Renal cortical epithelial cell (primary cell): ENCODE measurements around the gene ANKRD10. TPM values are rescaled to one million over a fixed set of nuclear protein-coding genes. Genes with fewer than 3 reads are reported as not detected.
"Not testable (repeated sequence)": the region's sequence is repeated elsewhere in the genome, so short reads cannot be mapped to it uniquely, and the experiment has no call there.

Source experiments
- DNase-seq: peaks from one replicate; pipeline ENCODE4 v3.0.0-alpha.2; 2011; ENCODE audit warnings: low read depth
- total RNA-seq: library from RNA; depleted of rRNA; stranded (reverse); fragments of >200 nt; gene quantifications from 2 replicates; pipeline ENCODE4 v1.2.3, GENCODE V29; 2014

Gene ANKRD10
- 77.4 and 120 TPM in 2 replicates for total RNA-seq

DNA sequence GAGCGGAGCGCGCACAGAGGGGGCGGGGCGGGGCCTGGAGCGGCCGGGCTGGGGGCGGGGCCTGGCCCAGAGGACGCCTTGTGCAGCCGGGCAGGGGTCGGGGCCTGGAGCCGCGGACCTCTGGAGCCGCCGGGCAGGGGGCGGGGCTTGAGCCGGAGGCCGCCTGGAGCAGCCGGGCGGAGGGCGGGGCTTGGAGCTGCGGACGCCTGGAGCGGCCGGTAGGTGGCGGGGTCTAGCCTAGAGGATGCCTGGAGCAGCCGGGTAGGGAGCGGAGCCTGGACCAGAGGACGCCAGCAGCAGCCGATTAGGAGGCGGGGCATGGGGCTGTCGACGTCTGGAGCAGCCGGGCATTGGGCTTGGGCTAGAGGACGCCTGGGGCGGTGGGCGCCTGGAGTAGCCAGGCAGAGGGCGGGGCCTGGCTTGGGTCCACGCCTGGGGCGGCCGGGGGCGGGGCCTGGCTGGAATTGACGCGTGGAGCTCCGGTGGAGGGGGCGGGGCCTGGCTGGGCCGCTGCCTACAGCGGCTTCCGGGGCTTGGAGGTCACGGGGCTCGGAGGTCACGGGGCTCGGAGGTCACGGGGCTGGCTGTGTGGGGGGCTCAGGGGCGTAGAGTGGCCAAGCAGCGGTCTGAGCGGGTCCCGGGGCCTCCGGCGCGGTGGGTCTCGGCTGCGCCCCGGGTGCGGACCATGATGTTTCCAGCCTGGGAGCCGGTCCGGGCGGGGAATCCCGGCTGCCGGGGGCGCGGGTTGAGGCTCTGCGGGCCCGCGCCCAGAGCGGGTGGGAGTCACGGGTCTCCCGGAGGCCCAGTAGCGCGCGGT is at the start of gene ANKRD10:
ANKRD10 (minus strand) TSS at position 13 of the 817 bp plus-strand sequence. CDS start 135 bp downstream, outside the sequence.
- peak; percentile 96 for DNase-seq

DNA sequence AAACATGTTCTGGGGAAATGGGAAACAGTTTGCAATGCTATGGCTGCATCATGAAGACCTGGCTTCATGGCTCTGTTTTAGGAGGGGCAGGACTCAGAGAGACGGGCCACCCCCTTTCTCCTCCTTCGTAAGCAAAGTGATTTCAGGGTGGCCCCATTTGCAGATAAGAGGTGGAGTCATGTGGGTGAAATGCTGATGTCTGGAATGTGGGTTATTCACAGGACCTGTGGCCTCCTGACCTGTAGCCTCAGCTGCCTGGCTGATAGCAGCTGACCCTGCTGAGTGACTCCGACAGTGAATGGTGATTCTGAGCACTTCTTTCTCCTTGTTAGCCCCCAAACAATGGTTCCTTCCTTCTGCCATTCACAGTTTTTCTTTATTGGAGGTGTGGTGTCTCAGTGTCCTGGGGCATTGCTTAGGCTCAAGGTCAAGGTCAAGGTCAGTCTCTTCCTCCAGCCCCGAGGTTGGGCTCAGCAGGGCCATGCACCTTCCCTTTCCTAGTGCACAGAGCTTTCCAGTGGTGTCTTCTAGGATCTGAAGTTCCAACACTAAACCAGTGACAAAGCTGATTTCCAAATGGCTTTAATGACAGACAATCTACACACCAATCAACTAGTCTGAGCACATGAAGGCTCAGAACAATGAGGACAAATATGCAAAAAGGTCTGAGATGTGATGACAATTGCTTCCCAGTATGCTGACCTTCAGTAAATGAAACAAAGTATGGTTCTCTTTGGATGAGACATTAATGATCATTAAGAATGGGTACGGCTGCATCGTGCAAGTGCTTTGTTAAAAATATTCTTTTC is 49.6 kb upstream of the ANKRD10 start:
- no peak for DNase-seq

DNA sequence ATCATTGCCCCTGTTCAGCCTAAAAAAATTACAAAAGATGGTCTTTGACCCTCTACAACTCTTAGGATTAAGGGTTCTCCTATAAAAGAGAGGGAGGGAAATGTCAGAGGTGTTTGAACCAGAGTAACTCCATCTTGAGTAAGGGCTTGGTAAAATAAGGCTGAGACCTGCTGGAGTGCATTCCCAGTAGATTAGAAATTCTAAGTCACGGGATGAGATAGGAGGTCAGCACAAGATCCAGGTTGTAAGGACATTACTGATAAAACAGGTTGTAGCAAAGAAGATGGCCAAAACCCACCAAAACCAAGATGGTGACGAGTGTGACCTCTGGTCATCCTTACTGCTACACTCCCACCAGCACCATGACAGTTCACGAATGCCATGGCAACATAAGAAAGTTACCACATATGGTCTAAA is 48.7 kb upstream of the ANKRD10 start:
- no peak for DNase-seq

DNA sequence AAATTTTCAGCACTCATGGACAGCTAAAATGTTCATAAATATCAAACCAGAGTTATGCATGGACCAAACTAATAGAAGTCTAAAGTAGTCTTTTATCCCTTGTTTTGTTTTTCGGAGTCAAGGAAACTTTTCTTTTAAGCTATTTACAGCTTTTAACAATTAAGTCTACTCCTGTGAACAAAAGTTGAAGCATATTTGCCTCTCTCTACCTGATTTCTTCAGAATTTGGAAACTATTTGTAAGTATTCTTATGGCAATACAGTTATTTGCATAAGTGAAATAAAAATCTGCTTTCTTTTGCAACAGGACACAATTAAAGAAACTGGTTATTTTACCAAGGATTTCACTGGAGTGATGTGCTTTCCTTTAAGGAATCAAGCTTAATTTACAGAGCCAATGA is 47.1 kb upstream of the ANKRD10 start:
- DNase-seq: no peak

DNA sequence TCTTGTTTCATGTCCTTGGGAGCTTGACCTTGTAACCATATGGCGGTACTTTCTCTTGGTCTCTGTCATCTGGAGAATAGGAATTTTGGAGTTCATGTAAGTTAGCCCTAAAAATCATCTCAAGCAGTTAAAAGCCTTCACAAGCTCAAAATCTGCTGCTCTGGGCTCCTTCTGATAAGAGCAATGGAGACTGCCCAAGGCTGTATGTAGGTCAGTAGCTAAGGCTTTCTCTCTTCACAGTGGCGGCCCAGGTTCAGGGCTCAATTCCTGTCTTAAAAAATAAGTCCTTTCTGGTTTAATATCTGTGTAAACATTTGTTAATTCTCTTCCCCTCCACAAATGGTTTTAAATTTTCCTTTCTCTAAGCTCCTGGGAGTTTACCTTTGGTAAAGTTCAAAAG is 45.3 kb upstream of the ANKRD10 start:
- DNase-seq: no peak

DNA sequence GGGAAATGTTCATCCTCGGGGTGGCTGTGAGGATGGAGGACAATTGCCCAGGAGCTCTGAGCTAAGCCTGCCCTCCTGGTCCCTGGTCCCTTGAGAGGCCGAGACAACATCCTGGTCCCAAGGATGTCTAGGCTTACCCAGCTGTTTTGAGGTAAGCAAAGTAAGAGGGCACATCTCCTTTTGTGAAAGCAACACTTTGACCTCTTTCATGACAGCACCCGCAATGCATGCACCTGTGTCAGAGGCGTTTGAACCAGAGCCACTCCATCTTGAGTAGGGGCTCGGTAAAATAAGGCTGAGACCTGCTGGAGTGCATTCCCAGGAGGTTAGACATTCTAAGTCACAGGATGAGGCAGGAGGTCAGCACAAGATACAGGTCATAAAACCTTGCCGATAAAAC is 43.1 kb upstream of the ANKRD10 start:
- DNase-seq: no peak

DNA sequence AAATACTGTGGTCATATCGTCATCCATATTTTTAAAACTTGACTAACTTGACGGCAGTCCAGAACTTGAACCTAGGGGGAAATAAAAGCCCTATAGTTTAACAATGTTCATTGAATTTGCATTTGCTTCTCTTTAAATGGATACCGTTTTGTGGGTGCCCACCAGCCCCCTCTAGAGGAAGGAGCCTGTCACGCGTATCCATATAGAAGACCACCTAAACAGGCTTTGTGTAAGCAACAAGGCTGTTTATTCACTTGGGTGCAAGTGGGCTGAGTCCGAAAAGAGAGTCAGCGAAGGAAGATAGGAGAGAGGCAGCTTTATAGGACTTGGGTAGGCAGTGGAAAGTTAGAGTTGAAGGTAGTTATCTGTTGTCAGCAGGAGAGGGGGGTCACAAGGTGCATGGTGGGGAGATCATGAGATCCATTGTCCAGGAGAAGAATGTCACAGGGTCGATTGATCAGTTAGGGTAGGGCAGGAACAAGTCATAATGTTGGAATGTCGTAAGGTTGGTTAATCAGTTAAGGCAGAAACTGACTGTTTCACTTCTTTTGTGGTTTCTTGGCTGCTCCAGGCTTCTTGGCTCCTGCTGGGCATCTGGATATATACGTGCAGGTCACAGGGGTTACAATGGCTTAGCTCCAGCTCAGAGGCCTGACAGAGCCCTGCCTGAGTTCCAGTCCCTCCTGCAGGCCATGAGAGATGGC is 42.5 kb upstream of the ANKRD10 start:
- DNase-seq: peak; percentile 32

DNA sequence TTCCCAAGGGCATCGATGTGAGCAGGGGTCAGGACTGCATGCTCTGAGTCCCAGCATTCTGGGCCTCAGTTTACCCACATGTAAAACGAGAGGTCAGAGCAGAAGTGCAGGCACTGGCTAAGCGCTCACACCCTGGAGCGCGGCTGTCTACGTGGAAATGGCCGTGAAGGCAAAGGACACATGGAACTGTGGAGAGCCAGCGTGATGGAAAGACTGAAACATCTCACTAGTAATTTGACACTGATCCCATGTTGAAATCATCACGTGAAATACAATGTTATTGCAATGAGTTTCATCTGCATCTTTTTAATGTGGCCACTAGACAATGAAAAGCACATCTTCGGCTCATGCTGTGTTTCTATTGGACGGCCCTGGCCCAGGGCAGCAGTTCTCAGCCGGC is 41.3 kb upstream of the ANKRD10 start:
- not testable (repeated sequence) for DNase-seq

DNA sequence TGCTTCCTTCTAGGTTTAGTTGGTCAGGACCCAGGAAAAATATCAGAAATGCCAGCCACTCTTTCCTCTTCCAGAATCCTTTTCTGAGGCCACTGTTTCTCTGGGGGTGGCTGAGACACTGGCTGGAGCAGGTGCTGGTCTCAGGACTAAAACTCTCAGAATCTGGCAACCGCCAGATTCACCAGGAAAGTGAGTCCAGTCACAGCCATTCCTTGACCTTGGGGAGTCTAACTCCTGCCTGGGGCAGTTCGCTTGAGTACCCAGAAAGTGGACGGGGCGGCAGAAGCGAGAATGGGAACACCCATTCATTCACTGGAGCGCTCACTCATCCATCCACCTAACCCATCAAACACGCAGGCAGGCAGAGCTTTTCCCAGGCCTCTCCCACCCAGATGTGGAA is 40.7 kb upstream of the ANKRD10 start:
- DNase-seq: not testable (repeated sequence)

DNA sequence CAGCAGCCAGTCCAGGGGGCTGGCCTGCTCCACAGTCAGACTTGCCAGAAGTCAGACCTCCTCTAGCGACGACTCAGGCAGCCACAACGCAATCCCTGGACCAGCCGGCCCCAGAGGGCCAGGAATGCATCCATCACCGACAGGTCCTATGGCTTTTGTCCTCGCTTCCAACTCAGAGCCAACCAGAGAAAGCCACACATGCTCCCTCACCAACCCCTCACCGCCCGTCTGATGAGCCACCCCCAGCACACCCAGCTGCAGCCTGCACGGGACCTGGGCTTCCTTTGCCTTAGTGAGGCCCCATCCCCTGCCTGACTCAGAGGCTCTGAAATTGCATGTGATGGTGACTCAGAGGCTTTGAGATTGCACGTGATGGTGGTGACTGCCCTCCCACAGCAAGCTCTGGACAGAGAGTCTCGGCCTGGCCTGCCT is 40.2 kb upstream of the ANKRD10 start:
- DNase-seq: peak; percentile 87

DNA sequence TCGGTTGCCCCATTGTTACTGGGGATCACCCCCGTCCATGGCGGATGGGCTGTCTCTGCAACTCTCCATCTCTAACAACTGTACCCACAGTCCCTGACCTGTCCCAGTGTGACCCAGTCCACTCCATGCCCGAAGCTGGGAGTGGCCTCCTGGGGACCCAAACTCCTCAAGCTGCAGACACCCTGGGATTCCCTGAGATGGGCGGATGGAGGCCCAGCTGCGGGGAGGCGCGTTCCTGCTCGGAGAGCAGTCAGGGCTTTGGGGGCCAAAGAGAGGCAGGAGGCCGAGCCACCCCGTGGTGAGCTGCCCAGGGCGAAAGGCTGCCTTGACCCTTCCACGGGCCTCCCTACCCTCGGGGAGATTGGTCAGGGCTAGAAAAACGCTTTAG is 39.7 kb upstream of the ANKRD10 start:
- not testable (repeated sequence) for DNase-seq

DNA sequence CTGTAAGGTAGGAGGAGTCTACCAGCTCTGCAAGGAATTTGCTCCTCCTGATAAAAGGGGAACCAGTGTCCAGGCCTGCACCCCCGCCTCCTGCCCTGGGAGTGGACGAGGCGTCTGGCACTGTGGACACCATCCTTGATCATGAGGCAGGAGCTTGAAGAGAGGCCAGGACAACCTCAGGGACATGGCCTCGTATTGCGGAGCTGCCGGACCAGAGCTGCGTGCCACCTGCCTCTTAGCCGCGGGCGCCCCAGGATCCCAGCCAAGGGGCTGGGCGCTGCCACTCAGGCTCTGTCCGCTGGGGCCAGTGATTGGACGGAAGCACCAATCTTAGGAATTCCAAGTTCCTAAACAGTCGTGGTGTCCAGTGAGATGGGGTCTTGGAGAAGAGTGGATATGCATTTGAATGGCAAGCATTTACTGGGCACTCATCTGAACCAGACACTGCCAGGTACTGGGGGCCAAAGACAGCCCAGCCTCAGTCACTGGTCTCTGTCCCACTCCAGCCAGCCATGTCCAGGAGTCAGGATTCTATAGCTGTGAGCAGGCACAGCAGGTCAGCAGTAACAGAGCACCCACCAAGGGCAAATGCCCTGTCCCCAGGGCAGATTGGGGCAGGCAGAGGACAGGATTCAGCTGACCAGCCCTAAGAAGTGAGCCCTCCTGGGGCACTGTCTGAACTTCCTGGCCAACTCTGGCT is 39.1 kb upstream of the ANKRD10 start:
- DNase-seq: no peak

DNA sequence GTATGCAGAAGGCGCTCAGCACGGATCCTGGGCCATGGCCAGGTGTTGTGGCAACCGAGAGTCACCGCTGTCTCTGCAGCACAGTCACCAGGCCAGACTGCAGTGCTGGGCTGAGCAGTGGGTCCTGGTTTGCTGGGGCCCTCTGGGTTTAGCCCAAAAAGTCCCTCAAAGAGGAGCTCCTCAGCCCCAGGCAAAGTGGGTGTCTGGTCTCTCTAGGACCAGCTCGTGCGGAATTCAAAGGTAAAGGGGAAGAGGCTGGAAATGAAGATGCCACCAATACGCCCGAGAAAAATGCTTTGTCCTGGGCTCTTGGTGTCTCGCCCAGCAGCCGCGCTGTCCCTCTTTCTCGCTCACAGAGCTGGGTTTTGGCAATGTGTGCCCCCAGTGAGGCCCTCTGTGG is 38.5 kb upstream of the ANKRD10 start:
- DNase-seq: no peak

DNA sequence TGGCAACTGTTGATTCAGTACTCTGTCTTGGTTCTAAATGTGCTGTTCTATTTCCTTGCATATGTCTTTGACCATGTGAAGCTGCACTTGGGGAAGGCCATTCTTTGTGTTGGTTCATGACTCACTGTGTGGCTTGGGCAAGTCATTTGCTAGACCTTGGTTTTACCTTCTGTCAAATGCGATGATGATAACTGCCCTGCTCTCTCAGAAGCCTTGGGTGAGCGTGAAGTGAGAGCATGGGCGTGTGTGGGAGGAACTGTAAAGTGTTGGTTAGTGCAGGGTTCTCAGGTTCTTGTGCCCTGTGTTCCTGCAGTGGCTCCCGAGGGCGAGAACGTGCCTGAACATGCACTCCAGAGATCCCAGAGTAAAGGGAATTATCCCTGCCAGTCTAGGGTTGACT is 37.3 kb upstream of the ANKRD10 start:
- peak; percentile 15 for DNase-seq

DNA sequence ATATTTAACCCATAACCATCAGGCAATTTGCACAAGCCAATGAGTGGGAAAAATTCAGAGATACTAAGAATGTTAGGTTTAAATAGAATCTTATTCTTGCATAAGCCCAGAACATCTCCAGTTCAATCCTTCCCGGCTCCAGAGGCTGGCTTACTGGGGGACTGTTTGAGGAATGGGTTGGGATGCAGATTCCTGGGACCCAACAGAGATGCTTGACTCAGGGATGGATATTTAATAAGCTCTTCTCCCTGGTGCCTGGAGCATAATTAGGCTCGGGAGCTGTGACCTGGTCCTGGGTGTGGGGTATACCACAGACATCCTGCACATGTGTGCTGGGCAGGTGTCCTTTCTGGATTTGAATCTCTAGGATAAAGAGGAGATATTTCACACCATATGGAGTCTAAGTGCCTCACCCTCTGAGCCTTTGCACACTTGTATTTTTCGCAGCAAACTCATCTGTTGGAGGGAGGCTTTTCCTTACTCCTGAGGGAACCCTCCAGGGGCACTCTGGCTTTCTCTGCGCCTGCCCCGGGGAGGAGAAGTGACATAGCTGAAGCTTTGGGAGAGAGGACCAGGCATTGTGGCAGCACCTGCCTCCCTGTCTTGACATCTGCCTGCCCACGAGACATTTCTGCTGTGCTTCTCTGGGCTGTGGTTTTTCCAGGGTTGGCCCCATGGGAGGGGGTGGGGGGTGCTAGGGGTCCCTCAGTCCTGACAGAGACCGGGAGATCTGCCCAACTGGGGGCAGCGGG is 36.1 kb upstream of the ANKRD10 start:
- DNase-seq: no peak

DNA sequence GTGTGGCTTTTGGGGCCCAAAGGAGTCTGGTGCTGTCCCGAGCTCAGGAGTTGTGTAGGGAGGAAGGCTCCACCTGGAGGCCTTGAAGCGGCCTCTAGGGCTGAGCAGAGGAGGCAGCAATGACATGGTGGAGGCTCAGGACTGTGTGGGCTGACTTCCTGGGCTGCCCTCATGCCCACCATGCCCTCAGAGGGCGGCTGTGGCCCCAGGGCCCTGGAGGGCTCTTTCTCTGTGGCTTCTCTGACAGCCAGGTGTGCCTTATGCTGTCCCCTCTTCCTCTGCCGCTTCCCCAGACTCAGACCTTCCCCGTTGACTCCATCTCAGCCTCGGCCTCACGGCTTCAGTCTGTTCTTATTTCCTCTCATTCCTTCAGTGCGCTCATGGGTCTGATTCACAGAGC is 35.5 kb upstream of the ANKRD10 start:
- DNase-seq: no peak

DNA sequence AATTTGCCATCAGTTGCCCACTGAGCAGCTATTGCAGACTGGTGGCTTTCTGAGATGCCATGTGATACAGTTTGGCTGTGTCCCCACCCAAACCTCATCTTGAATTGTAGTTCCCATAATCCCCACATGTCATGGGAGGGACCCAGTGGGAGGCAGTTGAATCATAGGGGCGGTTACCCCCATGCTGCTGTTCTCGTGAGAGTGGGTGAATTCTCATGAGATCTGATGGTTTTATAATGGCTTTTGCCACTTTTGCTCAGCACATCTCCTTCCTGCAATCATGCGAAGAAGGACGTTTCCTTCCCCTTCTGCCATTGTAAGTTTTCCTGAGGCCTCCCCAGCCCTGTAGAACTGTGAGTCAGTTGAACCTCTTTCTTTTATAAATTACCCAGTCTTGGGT is 34.8 kb upstream of the ANKRD10 start:
- no peak for DNase-seq

DNA sequence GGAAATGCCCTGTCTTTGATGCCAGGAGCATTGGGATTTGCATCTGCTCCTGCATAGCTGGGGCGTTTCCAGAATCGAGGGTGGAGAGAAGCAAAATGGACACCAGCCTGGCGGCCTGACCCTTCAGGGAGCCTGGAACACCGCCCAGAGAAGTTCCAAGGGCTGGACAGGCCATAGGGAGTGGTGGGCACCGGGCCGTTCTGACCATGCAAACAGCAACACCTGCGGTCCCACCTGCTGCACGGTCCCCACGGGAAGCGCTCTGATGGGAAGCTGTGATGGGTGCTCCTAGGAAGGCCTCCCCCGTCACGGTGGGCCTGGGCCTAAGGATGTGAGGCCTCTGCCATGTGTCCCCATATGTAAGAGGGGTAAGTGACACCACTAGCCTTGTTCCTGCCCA is 34.2 kb upstream of the ANKRD10 start:
- DNase-seq: no peak

DNA sequence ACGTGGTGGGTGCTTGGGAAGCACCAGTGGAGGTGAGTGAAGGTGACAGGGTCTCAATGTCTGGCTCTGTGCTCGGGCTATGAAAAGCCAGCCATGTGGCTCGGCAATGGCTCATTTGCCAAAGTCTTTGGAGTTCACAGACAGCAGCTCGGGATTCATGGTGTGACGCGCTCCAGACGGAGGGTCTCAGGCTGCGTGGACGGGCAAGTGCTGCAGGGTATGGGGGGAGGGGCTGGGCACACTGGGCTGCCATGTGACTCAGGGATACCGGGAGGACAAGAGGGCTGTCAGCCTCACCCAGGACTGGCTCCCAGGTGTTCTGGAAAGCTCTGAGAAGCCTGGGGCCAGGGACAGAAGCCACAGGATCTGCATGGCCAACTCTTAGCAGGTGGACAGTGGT is 32.5 kb upstream of the ANKRD10 start:
- not testable (repeated sequence) for DNase-seq

DNA sequence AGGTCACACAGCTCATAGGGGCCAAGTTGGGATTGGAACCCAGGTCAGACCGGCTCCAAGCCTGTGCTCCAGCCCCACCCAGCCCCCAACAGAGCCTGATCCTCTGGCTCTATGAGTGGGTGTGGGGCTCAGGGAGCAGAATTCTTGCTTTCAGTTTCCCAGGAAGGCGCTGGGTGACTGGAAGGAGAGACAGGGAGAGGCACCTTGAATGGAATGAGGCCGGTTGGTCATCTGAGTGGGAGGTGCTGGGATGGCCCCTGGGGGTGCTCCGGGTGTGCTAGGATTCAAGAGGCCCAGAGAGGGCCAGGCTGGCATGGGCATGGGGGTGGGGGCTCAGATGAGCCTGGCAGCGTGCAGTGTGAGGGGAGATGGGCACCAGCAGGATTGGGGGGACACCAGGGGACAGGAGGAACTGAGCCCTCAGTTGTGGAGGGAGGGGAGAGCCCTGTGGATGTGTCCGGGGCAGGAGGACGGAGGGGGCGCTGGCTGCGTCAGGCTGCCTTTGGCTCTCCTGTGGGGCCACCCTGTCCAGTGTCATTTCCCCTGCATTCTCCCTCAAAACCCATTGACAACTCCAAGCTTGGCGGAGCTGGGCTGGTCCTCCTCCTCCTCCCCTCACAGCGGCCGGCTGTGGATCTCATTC is 31.2 kb upstream of the ANKRD10 start:
- DNase-seq: no peak
